NCI-H748 treated with DMSO at 0.1 percent for 48 hours (cell line): ENCODE measurements around the gene RARB.

Experiments used
- DNase-seq: peaks from one replicate; lab custom pipeline; 2025; lab: John Stamatoyannopoulos, UW

The RARB gene

GRCh38 chr3:25423780-25424588 lies 4.1 kb upstream of the RARB start:
- no peak for DNase-seq

GRCh38 chr3:25424614-25425013 lies 3.4 kb upstream of the RARB start:
- DNase-seq: no peak

GRCh38 chr3:25426408-25426807 lies 1.7 kb upstream of the RARB start:
- DNase-seq: no peak

- DNase-seq: no peak
Measured at GRCh38 chr3:25427155-25427554, 908 bp upstream of the RARB start.

GRCh38 chr3:25427563-25427941 lies 511 bp upstream of the RARB start:
- no peak for DNase-seq

GRCh38 chr3:25428789-25429335 lies 799 bp downstream of the RARB start:
- no peak for DNase-seq

- no peak for DNase-seq
Measured at GRCh38 chr3:25429361-25430286, 1.6 kb downstream of the RARB start.

GRCh38 chr3:25430287-25430934 lies 2.3 kb downstream of the RARB start:
- DNase-seq: no peak

GRCh38 chr3:25430935-25431770 lies 3.1 kb downstream of the RARB start:
- no peak for DNase-seq

GRCh38 chr3:25432176-25432720 lies 4.2 kb downstream of the RARB start:
- no peak for DNase-seq

- no peak for DNase-seq
Measured at GRCh38 chr3:25433106-25433505, 5.0 kb downstream of the RARB start.

- no peak for DNase-seq
Measured at GRCh38 chr3:25433868-25434267, 5.8 kb downstream of the RARB start.

GRCh38 chr3:25437953-25438352 lies 9.9 kb downstream of the RARB start:
- DNase-seq: no peak

GRCh38 chr3:25438791-25439555 lies 10.9 kb downstream of the RARB start:
- DNase-seq: no peak

- DNase-seq: no peak
Measured at GRCh38 chr3:25441234-25441856, 13.3 kb downstream of the RARB start.

- peak; percentile 68 for DNase-seq
Measured at GRCh38 chr3:25442486-25442885, 14.4 kb downstream of the RARB start.

- no peak for DNase-seq
Measured at GRCh38 chr3:25444273-25444672, 16.2 kb downstream of the RARB start.

- DNase-seq: no peak
Measured at GRCh38 chr3:25445731-25446130, 17.7 kb downstream of the RARB start.

GRCh38 chr3:25447285-25447684 lies 19.2 kb downstream of the RARB start:
- DNase-seq: no peak

GRCh38 chr3:25447925-25448324 lies 19.9 kb downstream of the RARB start:
- DNase-seq: no peak
